CD8-positive, alpha-beta memory T cell (primary cell): ENCODE data around the gene TCF23. TPM values are rescaled to one million over a fixed set of nuclear protein-coding genes. Genes with fewer than 3 reads are reported as not detected.
"Not testable (repeated sequence)": the region's sequence is repeated elsewhere in the genome, so short reads cannot be mapped to it uniquely, and the experiment has no call there.

Source experiments
- CTCF ChIA-PET: fragments of 350-600 bp; sonication (Branson Sonifier 250); formaldehyde crosslinking; loops from one replicate; lab custom pipeline; 2021; ENCODE audit warnings: antibody characterized with exemption; lab: Charles Lee
- POLR2A ChIA-PET: fragments of 350-600 bp; sonication (Branson Sonifier 250); formaldehyde crosslinking; loops from one replicate; lab custom pipeline; 2021; ENCODE audit warnings: antibody characterized with exemption; lab: Charles Lee
- DNase-seq, 5 donors: peaks; one replicate each; pipeline versions ENCODE4 v3.0.0 to v3.0.0-alpha.2; 2020 to 2022; ENCODE audit warnings: mixed read lengths in 1 of 5
- H3K27ac ChIP-seq: one replicate; pipeline ENCODE4 v1.7.0; 2013; ENCODE audit warnings: low read depth, mild to moderate bottlenecking, low read length, moderate library complexity
- H3K27me3 ChIP-seq: 2 replicates; pipeline ENCODE4 v1.7.0; 2013; ENCODE audit warnings: low read length, mild to moderate bottlenecking; ENCODE audit not compliant: insufficient read depth, poor library complexity, severe bottlenecking
- H3K36me3 ChIP-seq: 2 replicates; pipeline ENCODE4 v1.7.0; 2013; ENCODE audit warnings: mild to moderate bottlenecking, low read length, moderate library complexity; ENCODE audit not compliant: insufficient read depth
- H3K4me1 ChIP-seq: 2 replicates; pipeline ENCODE4 v1.7.0; 2013; ENCODE audit warnings: mild to moderate bottlenecking, low read length, moderate library complexity; ENCODE audit not compliant: insufficient read depth
- H3K4me3 ChIP-seq: 2 replicates; pipeline ENCODE4 v1.7.0; 2013; ENCODE audit warnings: mild to moderate bottlenecking, low read length
- H3K9me3 ChIP-seq: 2 replicates; pipeline ENCODE4 v1.7.0; 2013; ENCODE audit warnings: mild to moderate bottlenecking, low read length
- H3K27ac Mint-ChIP-seq, 8 donors: one replicate each; pipeline ENCODE4 v1.8.0; 2020 to 2021; ENCODE audit warnings: mixed read lengths in 8 of 8, mild to moderate bottlenecking in 6 of 8, inconsistent platforms in 3 of 8, moderate library complexity in 3 of 8
- H3K27me3 Mint-ChIP-seq, 2 donors: one replicate each; pipeline ENCODE4 v1.8.0; 2020 to 2021; ENCODE audit warnings: mixed read lengths in 2 of 2, mild to moderate bottlenecking in 1 of 2, moderate library complexity in 1 of 2
- H3K36me3 Mint-ChIP-seq, 3 donors: one replicate each; pipeline ENCODE4 v1.8.0; 2020 to 2021; ENCODE audit warnings: mixed read lengths in 3 of 3, inconsistent platforms in 1 of 3, mild to moderate bottlenecking in 1 of 3
- H3K4me1 Mint-ChIP-seq, 3 donors: one replicate each; pipeline ENCODE4 v1.8.0; 2020 to 2021; ENCODE audit warnings: mixed read lengths in 3 of 3, inconsistent platforms in 1 of 3, mild to moderate bottlenecking in 1 of 3
- H3K4me3 Mint-ChIP-seq, 7 donors: one replicate each; pipeline ENCODE4 v1.8.0; 2020 to 2021; ENCODE audit warnings: mixed read lengths in 7 of 7, mild to moderate bottlenecking in 6 of 7, moderate library complexity in 4 of 7, inconsistent platforms in 2 of 7
- H3K9me3 Mint-ChIP-seq, 5 donors: one replicate each; pipeline ENCODE4 v1.8.0; 2020 to 2022; ENCODE audit warnings: mixed read lengths in 5 of 5, mild to moderate bottlenecking in 3 of 5, moderate library complexity in 2 of 5, inconsistent platforms in 1 of 5
- polyA plus RNA-seq: library from polyadenylated mRNA; unstranded; fragments of 300-500 nt; fragmentation: Illumina TruSeq; gene quantifications from one replicate; pipeline ENCODE4 v1.2.3, GENCODE V29; 2021
- total RNA-seq, 2 experiments: library from RNA; stranded (reverse); gene quantifications; one replicate each; pipeline ENCODE4 v1.2.3, GENCODE V29; 2021

TCF23 gene
- total and polyA plus RNA-seq, 3 experiments from 2014 or later, result not detected

GRCh38 chr2:27110603-27111352 lies 38.0 kb upstream of the TCF23 start:
- POLR2A ChIA-PET, H3K36me3 Mint-ChIP-seq, H3K27ac Mint-ChIP-seq, H3K4me3 Mint-ChIP-seq, H3K27me3 ChIP-seq, H3K4me3 ChIP-seq, DNase-seq, H3K4me1 ChIP-seq, H3K27ac ChIP-seq, CTCF ChIA-PET, H3K36me3 ChIP-seq, H3K9me3 Mint-ChIP-seq, H3K9me3 ChIP-seq, H3K4me1 Mint-ChIP-seq: not testable (repeated sequence)
- peaks cover 11 to 24% of the 10 kb centered on the region in 2 donors for H3K27me3 Mint-ChIP-seq

GRCh38 chr2:27111392-27112078 lies 37.3 kb upstream of the TCF23 start:
- H3K4me1 Mint-ChIP-seq, H3K36me3 ChIP-seq, POLR2A ChIA-PET, DNase-seq, H3K4me3 Mint-ChIP-seq, H3K9me3 ChIP-seq, H3K27ac Mint-ChIP-seq, H3K4me3 ChIP-seq, H3K4me1 ChIP-seq, H3K9me3 Mint-ChIP-seq, H3K27ac ChIP-seq, H3K27me3 ChIP-seq, H3K36me3 Mint-ChIP-seq: not testable (repeated sequence)
- peaks cover 11 to 17% of the 10 kb centered on the region in 2 donors for H3K27me3 Mint-ChIP-seq
- CTCF ChIA-PET, result interaction anchor here (1.0 kb wide), 1 partner anchor 150 kb away, joined by 3 read pairs; no protein-coding TSS in a partner anchor

- Mint-ChIP-seq H3K4me3 (no peak overlapping the region), H3K27ac (no peak overlapping the region), H3K36me3 (no peaks in the 10 kb centered on the region), H3K9me3 (no peaks in the 10 kb centered on the region), H3K4me1 (peaks cover 5 to 10% (median 6%) of the 10 kb centered on the region in 3 donors), H3K27me3 (peaks cover 19 to 34% of the 10 kb centered on the region in 2 donors)
- H3K36me3 ChIP-seq, result no peaks in the 10 kb centered on the region
- H3K9me3 ChIP-seq, result no peaks in the 10 kb centered on the region
- ChIA-PET CTCF (interaction anchor here (2.0 kb wide), 1 partner anchor 8 kb away, joined by 6 read pairs; the partner anchor contains the start of gene ABHD1), POLR2A (interaction anchor here (0.6 kb wide), 1 partner anchor 199 kb away, joined by 4 read pairs; no protein-coding TSS in a partner anchor)
- no peaks in the 10 kb centered on the region for H3K4me1 ChIP-seq
- no peak overlapping the region for H3K4me3 ChIP-seq
- DNase-seq, result no peak
- H3K27ac ChIP-seq, result no peak overlapping the region
- peaks cover 11% of the 10 kb centered on the region for H3K27me3 ChIP-seq
Observed at GRCh38 chr2:27115519-27115918, 33.3 kb upstream of the TCF23 start.

- Mint-ChIP-seq H3K27me3 (peaks cover 21 to 34% of the 10 kb centered on the region in 2 donors), H3K4me3 (peak overlapping the region in 5 of 7 donors; percentile 16 to 59 (median 34)), H3K9me3 (no peaks in the 10 kb centered on the region), H3K27ac (no peak overlapping the region), H3K36me3 (no peaks in the 10 kb centered on the region), H3K4me1 (peaks cover 12 to 14% (median 14%) of the 10 kb centered on the region in 3 donors)
- CTCF ChIA-PET, result no interaction called here
- no peak for DNase-seq
- Histone ChIP-seq H3K27me3 (peaks cover 11% of the 10 kb centered on the region), H3K36me3 (no peaks in the 10 kb centered on the region), H3K4me3 (no peak overlapping the region), H3K4me1 (peaks cover 7% of the 10 kb centered on the region), H3K9me3 (no peaks in the 10 kb centered on the region), H3K27ac (no peak overlapping the region)
- POLR2A ChIA-PET, result no interaction called here
Observed at GRCh38 chr2:27117995-27118524, 30.7 kb upstream of the TCF23 start.

GRCh38 chr2:27118525-27119329 lies 30.1 kb upstream of the TCF23 start, which contains the start of gene CGREF1:
CGREF1 (minus strand) TSS chr2:27119128; CDS start chr2:27104366, 14,762 bp downstream.
- Histone ChIP-seq H3K9me3 (no peaks in the 10 kb centered on the region), H3K4me3 (peak within 1 kb of the TSS; percentile 51), H3K27ac (no peak within 1 kb of the TSS), H3K36me3 (no peaks in the 10 kb centered on the region), H3K4me1 (peaks cover 10% of the 10 kb centered on the region), H3K27me3 (peaks cover 11% of the 10 kb centered on the region)
- CTCF ChIA-PET, result no interaction called here
- Mint-ChIP-seq H3K9me3 (no peaks in the 10 kb centered on the region), H3K4me1 (peaks cover 16 to 18% (median 18%) of the 10 kb centered on the region in 3 donors), H3K27ac (peak within 1 kb of the TSS in 3 of 8 donors; percentile 17 to 71 (median 66)), H3K27me3 (peaks cover 20 to 34% of the 10 kb centered on the region in 2 donors), H3K36me3 (peaks cover 0 to 3% (median 0%) of the 10 kb centered on the region in 3 donors), H3K4me3 (peak within 1 kb of the TSS; percentile 70 to 83 (median 76))
- POLR2A ChIA-PET, result no interaction called here
- DNase-seq, result no peak

- H3K9me3 ChIP-seq, CTCF ChIA-PET, H3K36me3 ChIP-seq, H3K36me3 Mint-ChIP-seq, DNase-seq, POLR2A ChIA-PET, H3K9me3 Mint-ChIP-seq, H3K27ac ChIP-seq: not testable (repeated sequence)
- Histone ChIP-seq H3K4me3 (peak overlapping the region; percentile 51), H3K4me1 (peaks cover 13% of the 10 kb centered on the region), H3K27me3 (peaks cover 11% of the 10 kb centered on the region)
- H3K4me1 Mint-ChIP-seq, result peaks cover 20 to 21% (median 20%) of the 10 kb centered on the region in 3 donors
- H3K4me3 Mint-ChIP-seq, result peak overlapping the region; percentile 70 to 83 (median 76)
- peaks cover 19 to 34% of the 10 kb centered on the region in 2 donors for H3K27me3 Mint-ChIP-seq
- peak overlapping the region in 3 of 8 donors; percentile 17 to 71 (median 66) for H3K27ac Mint-ChIP-seq
Observed at GRCh38 chr2:27119330-27119670, 29.5 kb upstream of the TCF23 start.

- peaks cover 13% of the 10 kb centered on the region for H3K4me1 ChIP-seq
- peaks cover 11% of the 10 kb centered on the region for H3K27me3 ChIP-seq
- Mint-ChIP-seq H3K9me3 (no peaks in the 10 kb centered on the region), H3K36me3 (peaks cover 0 to 3% (median 0%) of the 10 kb centered on the region in 3 donors), H3K4me3 (peak overlapping the region in 6 of 7 donors; percentile 29 to 92 (median 61)), H3K27ac (no peak overlapping the region), H3K4me1 (peaks cover 20 to 21% (median 20%) of the 10 kb centered on the region in 3 donors), H3K27me3 (peaks cover 15 to 27% of the 10 kb centered on the region in 2 donors)
- no peak for DNase-seq
- H3K9me3 ChIP-seq, result no peaks in the 10 kb centered on the region
- ChIA-PET CTCF (no interaction called here), POLR2A (no interaction called here)
- H3K36me3 ChIP-seq, result no peaks in the 10 kb centered on the region
- H3K27ac ChIP-seq, result no peak overlapping the region
- no peak overlapping the region for H3K4me3 ChIP-seq
Observed at GRCh38 chr2:27121906-27122305, 26.9 kb upstream of the TCF23 start.
